Activated T-helper 2 cell treated with anti-CD3 and anti-CD28 coated beads, Interferon-gamma antibody, Interleukin-2, Interleukin-4, amounts not matched to agents 10 μg/mL and 5 μg/mL and 100 μg/mL, durations not matched to agents 14 hours and 24 hours and 36 hours (primary cell): ENCODE results near the gene EPB41L4A. TPM values are rescaled to one million over a fixed set of nuclear protein-coding genes. Genes with fewer than 3 reads are reported as not detected.
"Not testable (repeated sequence)": the region's sequence is repeated elsewhere in the genome, so short reads cannot be mapped to it uniquely, and the experiment has no call there.

Experiments used
- DNase-seq: peaks from one replicate; pipeline ENCODE4 v3.0.0; 2021; ENCODE audit warnings: low spot score
- H3K27ac Mint-ChIP-seq: one replicate; pipeline ENCODE4 v1.8.0; 2021; ENCODE audit warnings: mixed read lengths
- H3K27me3 Mint-ChIP-seq: one replicate; pipeline ENCODE4 v1.8.0; 2021; ENCODE audit warnings: low read depth, mixed read lengths
- H3K36me3 Mint-ChIP-seq: one replicate; pipeline ENCODE4 v1.8.0; 2021; ENCODE audit warnings: low read depth, mixed read lengths
- H3K4me1 Mint-ChIP-seq: one replicate; pipeline ENCODE4 v1.8.0; 2021; ENCODE audit warnings: low read depth, mixed read lengths
- H3K4me3 Mint-ChIP-seq: one replicate; pipeline ENCODE4 v1.8.0; 2021; ENCODE audit warnings: low read depth, mild to moderate bottlenecking, moderate library complexity, mixed read lengths
- H3K9me3 Mint-ChIP-seq: one replicate; pipeline ENCODE4 v1.8.0; 2021; ENCODE audit warnings: mixed read lengths
- intact Hi-C: fragments of 100-400 bp; cut with micrococcal nuclease; formaldehyde crosslinking; loops from one replicate; pipeline ENCODE4 v1.15.1; 2023
- total RNA-seq: library from RNA; stranded (reverse); gene quantifications from 2 replicates; pipeline ENCODE4 v1.2.3, GENCODE V29; 2022

EPB41L4A gene
- total RNA-seq, 1 donor from 2014 or later = 0.68 TPM

DNA sequence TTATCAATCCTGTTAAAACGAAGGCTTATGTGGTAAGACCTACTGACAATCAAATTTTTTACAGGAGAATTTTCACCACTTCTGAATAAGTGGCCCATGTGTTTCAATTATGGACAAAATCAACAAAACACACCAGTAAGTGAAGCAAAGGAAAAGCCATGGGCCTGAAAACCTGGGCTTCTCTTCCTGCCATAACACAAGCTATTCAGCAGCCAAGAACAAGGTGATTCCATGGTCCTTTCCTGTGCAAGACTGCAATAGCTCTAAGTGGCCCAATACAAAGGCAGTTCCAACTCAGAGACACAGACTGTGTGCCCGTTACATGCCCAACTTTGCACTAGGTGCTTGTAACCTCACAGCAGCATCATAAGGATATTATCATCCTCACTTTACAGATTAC, 168.5 kb downstream of the EPB41L4A start:
- Mint-ChIP-seq H3K36me3 (no peaks in the 10 kb centered on the region), H3K4me1 (no peaks in the 10 kb centered on the region), H3K9me3 (no peaks in the 10 kb centered on the region), H3K27ac (no peak overlapping the region), H3K4me3 (no peak overlapping the region), H3K27me3 (peaks cover 4% of the 10 kb centered on the region)
- intact Hi-C loops = no loop called here
- DNase-seq = no peak

DNA sequence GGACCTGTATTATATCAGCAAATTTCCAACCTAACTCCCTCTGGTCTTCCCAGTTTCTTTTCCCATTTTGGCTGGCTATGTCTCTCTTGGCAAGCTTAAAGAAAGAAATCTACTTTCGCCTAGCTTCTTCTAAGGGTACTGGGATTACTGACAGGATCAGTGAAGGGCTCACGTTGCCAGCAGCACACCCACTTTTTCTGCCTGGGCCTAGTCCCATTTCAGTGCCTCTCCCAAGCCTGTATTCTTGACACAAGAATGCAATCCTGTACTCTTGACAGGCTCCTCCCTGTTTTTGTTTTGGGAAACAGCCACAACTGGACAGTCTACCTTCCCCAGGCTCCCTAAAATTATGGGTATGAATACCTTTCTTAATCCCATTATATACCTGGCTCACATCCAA, 170.5 kb downstream of the EPB41L4A start:
- intact Hi-C loops = no loop called here
- no peaks in the 10 kb centered on the region for H3K9me3 Mint-ChIP-seq
- H3K4me3 Mint-ChIP-seq = no peak overlapping the region
- H3K4me1 Mint-ChIP-seq = no peaks in the 10 kb centered on the region
- H3K36me3 Mint-ChIP-seq = no peaks in the 10 kb centered on the region
- no peak overlapping the region for H3K27ac Mint-ChIP-seq
- no peak for DNase-seq
- H3K27me3 Mint-ChIP-seq = peaks cover 7% of the 10 kb centered on the region

DNA sequence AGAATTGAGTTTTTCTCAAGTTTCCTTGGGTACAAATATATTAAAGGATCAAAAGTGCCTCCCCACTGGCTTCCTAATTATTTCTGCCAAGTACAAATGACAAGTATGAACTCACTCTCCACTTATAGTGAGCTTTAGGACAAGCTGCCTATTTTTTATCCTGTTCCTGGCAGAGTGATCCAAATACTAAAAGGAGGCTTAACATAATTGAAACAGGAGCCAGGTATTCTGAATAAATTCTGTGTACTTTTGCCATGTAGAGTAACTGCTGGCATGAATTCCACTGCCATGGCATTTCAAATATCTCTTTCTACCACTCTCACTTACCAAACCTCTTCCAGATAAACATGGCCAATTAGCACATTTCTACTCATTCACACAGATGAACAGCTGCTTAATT, 171.1 kb downstream of the EPB41L4A start:
- no peaks in the 10 kb centered on the region for H3K9me3 Mint-ChIP-seq
- DNase-seq = no peak

DNA sequence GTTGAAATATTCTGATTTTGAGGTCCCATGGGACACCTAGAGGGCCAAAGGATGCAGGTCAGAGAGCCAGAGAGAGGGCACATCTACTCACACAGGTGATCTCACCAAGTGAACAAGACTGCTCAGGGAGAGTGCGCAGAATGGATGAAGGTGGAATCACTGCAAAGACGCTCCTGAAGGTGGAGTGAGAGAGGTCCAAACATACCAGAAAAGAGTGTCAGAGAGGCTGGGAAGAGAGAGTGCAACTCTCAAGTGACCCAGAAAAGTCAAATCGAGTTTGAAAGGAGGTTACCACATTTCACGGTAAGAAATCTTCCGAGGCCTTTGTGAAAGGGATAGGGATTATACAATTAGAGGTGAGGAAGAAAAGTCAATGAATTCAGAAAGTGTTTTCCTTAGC, 173.4 kb downstream of the EPB41L4A start:
- intact Hi-C loops = no loop called here
- H3K27ac Mint-ChIP-seq = no peak overlapping the region
- H3K4me3 Mint-ChIP-seq = no peak overlapping the region
- no peaks in the 10 kb centered on the region for H3K9me3 Mint-ChIP-seq
- no peaks in the 10 kb centered on the region for H3K4me1 Mint-ChIP-seq
- DNase-seq = no peak
- peaks cover 9% of the 10 kb centered on the region for H3K27me3 Mint-ChIP-seq
- H3K36me3 Mint-ChIP-seq = no peaks in the 10 kb centered on the region

More for the DNA sequence above, 171.1 kb downstream of the EPB41L4A start:
- H3K4me3 Mint-ChIP-seq = no peak overlapping the region
- H3K27ac Mint-ChIP-seq = no peak overlapping the region
- no peaks in the 10 kb centered on the region for H3K36me3 Mint-ChIP-seq
- H3K27me3 Mint-ChIP-seq = peaks cover 7% of the 10 kb centered on the region
- no peaks in the 10 kb centered on the region for H3K4me1 Mint-ChIP-seq
- intact Hi-C loops = no loop called here

DNA sequence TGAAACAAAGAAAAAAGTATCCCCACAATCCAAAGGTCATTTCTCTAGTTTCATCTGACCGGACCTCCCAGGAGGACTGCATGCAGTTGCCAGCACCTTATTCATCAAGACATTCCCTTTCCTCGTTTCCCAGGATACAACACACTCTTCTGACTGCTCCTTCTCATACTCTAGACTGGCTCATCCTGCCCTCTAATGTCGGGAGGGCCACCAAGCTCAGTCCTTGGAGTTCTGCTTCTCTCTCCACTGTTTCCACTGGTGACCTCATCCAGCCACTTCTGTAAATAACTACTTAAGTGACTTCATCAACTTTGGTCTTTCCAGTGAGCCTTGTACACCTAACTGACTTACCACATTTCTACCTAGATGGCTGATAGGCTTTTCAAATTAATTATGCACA, 179.1 kb downstream of the EPB41L4A start:
- no peak for DNase-seq
- no peak overlapping the region for H3K27ac Mint-ChIP-seq
- H3K9me3 Mint-ChIP-seq = no peaks in the 10 kb centered on the region
- H3K27me3 Mint-ChIP-seq = peaks cover 9% of the 10 kb centered on the region
- H3K36me3 Mint-ChIP-seq = no peaks in the 10 kb centered on the region
- H3K4me1 Mint-ChIP-seq = no peaks in the 10 kb centered on the region
- no peak overlapping the region for H3K4me3 Mint-ChIP-seq
- intact Hi-C loops = no loop called here

DNA sequence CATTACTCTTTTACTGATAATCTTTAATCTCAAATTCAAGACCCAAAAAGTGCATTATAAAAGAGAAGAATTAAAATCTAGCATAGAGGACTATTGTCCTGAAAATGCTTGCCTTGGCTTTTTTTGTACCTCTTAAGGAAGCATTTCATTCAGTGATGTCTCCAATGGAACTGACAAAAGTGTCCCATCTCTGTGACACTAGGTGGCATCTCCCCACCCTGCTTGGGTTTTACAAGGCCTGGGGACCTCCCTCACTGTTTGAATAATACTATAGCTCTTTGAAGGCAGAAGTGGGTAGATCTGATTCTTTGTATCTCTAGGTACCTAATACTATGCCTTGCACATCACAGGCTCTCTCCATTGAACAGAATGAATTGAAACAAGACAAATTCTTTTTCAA, 180.6 kb downstream of the EPB41L4A start:
- H3K4me1 Mint-ChIP-seq = no peaks in the 10 kb centered on the region
- H3K36me3 Mint-ChIP-seq = no peaks in the 10 kb centered on the region
- no peak for DNase-seq
- H3K9me3 Mint-ChIP-seq = no peaks in the 10 kb centered on the region
- intact Hi-C loops = no loop called here
- no peak overlapping the region for H3K27ac Mint-ChIP-seq
- peaks cover 6% of the 10 kb centered on the region for H3K27me3 Mint-ChIP-seq
- H3K4me3 Mint-ChIP-seq = no peak overlapping the region

DNA sequence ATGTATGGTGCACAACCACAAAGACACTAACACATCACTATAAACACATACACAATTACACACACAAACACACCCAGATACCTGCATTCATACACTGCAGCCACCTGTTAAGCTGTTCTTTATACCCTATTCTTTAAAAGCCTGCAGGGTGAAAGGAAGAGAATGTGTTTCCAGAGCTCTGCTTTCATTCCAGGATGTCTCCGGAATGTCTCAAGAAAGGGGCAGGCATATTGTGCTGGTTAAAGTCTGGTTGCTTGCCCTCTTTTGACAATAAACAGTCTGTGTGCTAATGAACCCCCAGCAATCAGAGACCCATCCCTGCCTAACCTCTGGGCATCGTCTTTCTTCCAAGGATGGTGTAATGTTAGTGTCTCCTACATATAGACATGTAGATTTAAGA, 181.6 kb downstream of the EPB41L4A start:
- H3K36me3 Mint-ChIP-seq = no peaks in the 10 kb centered on the region
- DNase-seq = no peak
- H3K27ac Mint-ChIP-seq = no peak overlapping the region
- intact Hi-C loops = no loop called here
- no peak overlapping the region for H3K4me3 Mint-ChIP-seq
- no peaks in the 10 kb centered on the region for H3K4me1 Mint-ChIP-seq
- H3K9me3 Mint-ChIP-seq = no peaks in the 10 kb centered on the region
- peaks cover 6% of the 10 kb centered on the region for H3K27me3 Mint-ChIP-seq

DNA sequence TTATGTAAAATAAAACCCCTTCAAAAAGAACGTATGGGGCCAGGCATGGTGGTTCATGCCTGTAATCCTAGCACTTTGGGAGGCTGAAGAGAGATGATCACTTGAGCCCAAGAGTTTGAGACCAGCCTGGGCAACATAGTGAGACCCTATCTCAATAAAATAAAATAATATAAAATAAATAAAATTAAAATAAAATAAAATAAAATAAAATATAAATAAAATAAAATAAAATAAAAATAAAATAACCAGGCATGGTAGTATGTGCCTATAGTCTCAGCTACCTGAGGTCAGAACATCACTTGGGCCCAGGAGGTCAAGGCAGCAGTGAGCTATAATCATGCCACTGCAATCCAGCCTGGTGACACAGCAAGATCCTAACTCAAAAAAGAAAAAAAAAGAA, 185.1 kb downstream of the EPB41L4A start:
- Mint-ChIP-seq H3K27me3 (no peaks in the 10 kb centered on the region), H3K36me3 (no peaks in the 10 kb centered on the region), H3K27ac (no peak overlapping the region), H3K9me3 (no peaks in the 10 kb centered on the region), H3K4me3 (no peak overlapping the region), H3K4me1 (no peaks in the 10 kb centered on the region)
- intact Hi-C loops = no loop called here
- no peak for DNase-seq

DNA sequence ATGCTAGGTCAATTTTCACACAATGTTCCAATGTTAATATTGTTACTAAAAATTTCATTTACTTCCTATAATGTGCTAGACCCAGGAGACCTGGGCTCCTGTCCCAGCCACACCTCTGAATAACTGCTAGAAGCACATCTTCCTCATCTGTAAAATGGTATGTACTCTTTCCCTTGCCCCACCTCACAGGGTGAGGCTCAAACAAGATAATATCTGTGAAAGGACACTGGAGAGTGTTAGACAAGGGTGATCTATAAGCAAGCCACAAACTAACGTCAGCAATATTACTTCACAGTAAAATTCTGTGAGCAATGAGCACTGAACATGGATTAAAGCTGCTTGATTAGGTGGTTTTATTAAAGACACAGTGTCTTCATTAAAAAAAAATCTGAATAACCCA, 186.4 kb downstream of the EPB41L4A start:
- DNase-seq = no peak
- no peaks in the 10 kb centered on the region for H3K36me3 Mint-ChIP-seq
- H3K9me3 Mint-ChIP-seq = no peaks in the 10 kb centered on the region
- intact Hi-C loops = no loop called here
- H3K27me3 Mint-ChIP-seq = no peaks in the 10 kb centered on the region
- H3K4me3 Mint-ChIP-seq = no peak overlapping the region
- no peak overlapping the region for H3K27ac Mint-ChIP-seq
- no peaks in the 10 kb centered on the region for H3K4me1 Mint-ChIP-seq

DNA sequence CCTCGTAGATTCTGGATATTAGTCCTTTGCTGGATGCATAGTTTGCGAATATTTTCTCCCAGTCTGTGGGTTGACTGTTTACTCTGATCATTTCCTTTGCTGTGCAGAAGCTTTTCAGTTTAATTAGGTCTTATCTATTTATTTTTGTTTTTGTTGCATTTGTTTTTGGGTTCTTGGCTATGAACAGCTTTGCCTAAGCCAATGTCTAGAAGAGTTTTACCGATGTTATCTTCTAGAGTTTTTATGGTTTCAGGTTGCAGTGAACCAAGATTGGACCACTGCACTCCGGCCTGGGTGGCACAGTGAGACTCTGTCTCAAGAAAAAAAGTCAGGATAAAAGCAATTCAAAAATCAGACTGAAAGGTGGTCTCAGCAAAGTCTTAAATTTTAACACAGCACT, 188.5 kb downstream of the EPB41L4A start:
- Mint-ChIP-seq H3K27me3 (no peaks in the 10 kb centered on the region), H3K9me3 (no peaks in the 10 kb centered on the region), H3K36me3 (no peaks in the 10 kb centered on the region), H3K4me1 (no peaks in the 10 kb centered on the region), H3K4me3 (no peak overlapping the region), H3K27ac (no peak overlapping the region)
- DNase-seq = no peak
- intact Hi-C loops = no loop called here

DNA sequence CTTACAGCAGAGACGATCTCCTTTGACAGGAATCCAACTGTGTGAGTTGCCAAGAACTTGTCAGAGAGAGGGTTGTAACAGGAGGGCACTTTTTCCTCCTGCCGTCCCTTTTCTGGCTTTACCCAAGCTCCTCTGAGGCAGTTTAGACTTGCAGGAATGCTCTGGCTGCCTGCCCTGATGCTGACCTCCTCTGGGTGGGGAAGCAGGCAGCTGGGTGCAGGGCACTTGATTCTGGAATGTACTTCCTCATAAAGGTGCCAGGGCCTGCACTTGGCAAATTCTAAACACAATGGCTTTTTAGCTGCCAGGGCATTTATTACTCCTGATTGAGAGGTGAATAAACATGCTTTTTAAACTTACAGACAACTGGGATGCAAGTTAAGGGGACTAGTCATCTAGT, 190.4 kb downstream of the EPB41L4A start:
- no peak for DNase-seq
- H3K9me3 Mint-ChIP-seq = no peaks in the 10 kb centered on the region
- no peak overlapping the region for H3K27ac Mint-ChIP-seq
- intact Hi-C loops = no loop called here
- no peak overlapping the region for H3K4me3 Mint-ChIP-seq
- H3K4me1 Mint-ChIP-seq = no peaks in the 10 kb centered on the region
- H3K36me3 Mint-ChIP-seq = no peaks in the 10 kb centered on the region
- no peaks in the 10 kb centered on the region for H3K27me3 Mint-ChIP-seq

DNA sequence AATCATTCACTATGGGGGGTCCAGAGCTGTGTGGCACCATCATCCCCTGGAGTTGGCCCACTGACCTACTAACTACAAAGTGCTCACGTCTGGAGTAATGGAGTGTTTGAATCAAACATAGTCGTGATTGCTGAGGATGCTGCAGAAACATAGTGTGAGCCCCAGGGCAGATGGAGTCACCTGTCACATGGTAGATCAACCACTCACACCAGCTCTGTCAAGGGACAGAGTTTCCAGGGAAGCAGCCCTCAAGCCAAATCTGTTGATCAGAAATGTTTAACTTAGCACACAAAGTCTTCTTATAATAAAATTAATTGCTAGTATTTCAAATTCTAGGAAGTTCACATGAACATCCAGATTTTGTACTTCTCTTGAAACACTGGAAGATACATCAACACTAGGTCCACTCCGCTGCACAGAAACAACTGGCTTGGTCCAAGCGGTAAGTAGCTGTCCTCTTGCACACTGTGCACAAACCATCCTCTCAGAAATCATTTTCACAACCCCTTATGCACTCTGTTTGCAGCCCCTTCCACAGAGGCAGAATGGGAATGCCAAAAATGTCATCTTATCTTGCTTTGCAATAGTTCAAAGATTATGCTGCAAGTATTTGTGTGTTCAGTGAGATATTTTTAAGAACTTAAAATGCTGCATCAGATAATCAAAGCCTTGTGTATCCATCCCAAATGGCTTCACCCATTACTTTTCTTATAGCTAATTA, 191.0 kb downstream of the EPB41L4A start:
- intact Hi-C loops = no loop called here
- Mint-ChIP-seq H3K27me3 (peaks cover 4% of the 10 kb centered on the region), H3K36me3 (no peaks in the 10 kb centered on the region), H3K4me3 (no peak overlapping the region), H3K27ac (no peak overlapping the region), H3K9me3 (no peaks in the 10 kb centered on the region), H3K4me1 (no peaks in the 10 kb centered on the region)
- no peak for DNase-seq

DNA sequence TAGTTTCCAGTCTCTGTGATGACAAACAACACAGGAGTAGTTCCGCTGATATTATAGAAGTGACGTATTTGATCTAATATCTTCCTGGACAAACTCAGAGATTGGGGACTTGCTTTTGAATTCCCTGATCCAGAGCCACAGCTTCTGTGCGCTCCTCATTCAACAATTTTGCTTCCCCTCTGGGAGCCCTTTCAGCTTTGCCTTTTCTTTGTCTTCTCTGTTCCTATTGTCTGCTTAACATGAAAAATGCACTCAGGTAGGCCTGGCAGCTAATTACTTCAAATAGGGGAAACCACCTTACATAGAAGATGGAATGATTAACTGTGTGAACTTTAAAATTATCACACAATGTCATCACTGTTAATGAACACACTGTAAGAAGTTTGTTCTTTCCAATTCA, 192.9 kb downstream of the EPB41L4A start:
- no peak overlapping the region for H3K27ac Mint-ChIP-seq
- H3K36me3 Mint-ChIP-seq = no peaks in the 10 kb centered on the region
- no peaks in the 10 kb centered on the region for H3K4me1 Mint-ChIP-seq
- intact Hi-C loops = no loop called here
- H3K27me3 Mint-ChIP-seq = peaks cover 4% of the 10 kb centered on the region
- no peak for DNase-seq
- no peak overlapping the region for H3K4me3 Mint-ChIP-seq
- no peaks in the 10 kb centered on the region for H3K9me3 Mint-ChIP-seq

DNA sequence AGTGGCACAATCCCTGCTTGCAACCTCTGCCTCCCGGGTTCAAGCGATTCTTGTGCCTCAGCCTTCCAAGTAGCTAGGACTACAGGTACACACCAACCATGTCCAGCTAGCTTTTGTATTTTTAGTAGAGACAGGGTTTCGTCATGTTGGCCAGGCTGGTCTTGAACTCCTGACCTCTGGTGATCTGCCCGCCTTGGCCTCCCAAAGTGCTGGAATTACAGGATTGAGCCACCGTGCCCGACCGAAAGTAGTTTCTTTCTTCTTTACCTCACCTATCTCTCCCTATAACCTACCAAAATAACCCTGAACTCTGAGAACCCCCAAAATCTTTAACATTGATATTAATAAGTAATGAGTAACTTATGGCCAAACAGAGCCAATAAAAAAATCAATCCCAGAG, 196.1 kb downstream of the EPB41L4A start:
- H3K9me3 Mint-ChIP-seq, intact Hi-C loops, H3K36me3 Mint-ChIP-seq, DNase-seq, H3K4me3 Mint-ChIP-seq, H3K4me1 Mint-ChIP-seq, H3K27me3 Mint-ChIP-seq, H3K27ac Mint-ChIP-seq: not testable (repeated sequence)
